Activated T-cell treated with anti-CD3 and anti-CD28 coated beads, Interleukin-2, amount 50 U/mL, for 48 hours (primary cell): ENCODE results near the gene TCOF1.

Experiments
- DNase-seq, 2 experiments: peaks; one replicate each; pipeline ENCODE4 v3.0.0-alpha.2; 2020

TCOF1 gene

GRCh38 chr5:150431048-150431447 is 73.6 kb downstream of the TCOF1 start:
- no peak for DNase-seq

DNA sequence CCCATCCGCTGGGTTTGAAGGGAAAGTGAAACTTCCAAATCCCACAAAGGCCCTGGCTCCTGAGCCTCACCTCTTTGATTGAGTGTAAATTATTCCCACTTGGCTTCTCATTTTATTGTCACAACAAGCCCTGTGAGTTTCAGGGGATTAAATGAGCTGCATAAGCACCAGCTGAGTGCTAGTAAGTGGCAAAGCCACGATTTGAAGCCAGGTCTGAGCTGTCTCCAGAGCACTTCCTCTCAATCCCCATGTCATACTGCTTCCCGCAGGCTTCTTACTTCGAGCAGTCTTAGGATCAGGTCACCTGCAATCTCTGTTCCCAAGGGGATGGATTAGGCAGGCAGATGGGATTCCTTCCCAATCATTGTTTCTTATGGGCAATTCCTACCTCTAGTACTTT is 74.1 kb downstream of the TCOF1 start:
- no peak for DNase-seq

GRCh38 chr5:150434464-150434863 is 77.0 kb downstream of the TCOF1 start:
- DNase-seq = no peak

DNA sequence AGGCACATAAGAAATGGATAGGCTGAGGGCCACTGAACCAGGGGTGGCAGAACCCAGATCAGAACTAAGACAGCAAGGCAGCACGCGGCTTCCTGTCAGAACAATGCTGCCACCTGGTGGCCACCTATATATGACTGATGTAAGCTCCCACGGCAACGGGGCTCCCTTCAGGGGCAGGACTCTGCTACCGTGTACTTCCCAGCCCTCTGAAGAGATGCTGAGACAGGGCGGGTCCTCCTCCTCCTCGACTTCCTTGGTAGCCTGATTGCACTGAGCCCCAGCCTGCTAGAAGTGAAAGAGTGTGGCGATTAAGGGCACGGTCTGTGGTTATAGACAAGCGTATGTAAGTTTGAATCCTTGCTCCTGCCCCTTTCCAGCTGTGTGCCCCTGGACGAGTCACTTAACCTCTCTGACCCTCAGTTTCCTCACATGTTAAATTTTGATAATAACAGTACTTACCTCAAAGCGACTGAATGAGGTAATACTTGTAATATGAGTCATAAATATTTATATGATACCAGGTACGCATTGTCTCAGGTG is 78.7 kb downstream of the TCOF1 start:
- DNase-seq = peak; percentile 90 to 92

GRCh38 chr5:150438873-150439546 is 81.5 kb downstream of the TCOF1 start:
- DNase-seq = no peak

DNA sequence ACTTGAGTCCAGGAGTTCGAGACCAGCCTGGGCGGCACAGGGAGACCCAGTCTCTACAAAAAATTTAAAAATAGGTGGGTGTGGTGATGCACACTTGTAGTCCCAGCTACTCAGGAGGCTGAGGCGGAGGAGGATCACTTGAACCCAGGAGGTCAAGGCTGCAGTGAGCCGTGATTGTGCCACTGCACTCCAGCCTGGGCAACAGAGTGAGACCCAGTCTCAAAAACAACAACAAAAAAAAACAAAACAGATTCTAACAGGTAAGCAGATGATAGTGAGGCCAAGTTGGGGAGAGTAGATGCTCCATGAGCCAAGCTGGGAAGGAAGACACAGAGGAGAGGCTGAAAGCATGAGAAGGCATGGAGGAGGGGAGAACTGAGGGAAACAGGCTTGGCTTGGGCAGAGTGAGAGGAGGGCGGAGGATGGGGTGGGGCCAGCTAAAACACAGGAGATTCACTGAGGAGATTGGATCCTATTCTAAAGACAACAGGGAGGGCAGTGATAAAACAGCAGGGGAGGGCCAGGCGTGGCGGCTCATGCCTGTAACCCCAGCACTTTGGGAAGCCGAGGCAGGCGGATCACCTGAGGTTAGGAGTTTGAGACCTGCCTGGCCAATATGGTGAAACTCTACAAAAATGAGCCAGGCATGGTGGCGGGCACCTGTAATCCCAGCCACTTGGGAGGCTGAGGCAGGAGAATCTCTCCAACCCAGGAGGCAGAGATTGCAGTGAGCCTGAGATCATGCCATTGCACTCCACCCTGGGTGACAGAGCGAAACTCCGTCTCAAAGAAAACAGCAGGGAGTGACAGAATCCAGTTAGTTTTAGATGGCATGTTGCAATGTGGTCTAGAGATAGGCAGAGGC is 83.7 kb downstream of the TCOF1 start:
- DNase-seq = no peak

DNA sequence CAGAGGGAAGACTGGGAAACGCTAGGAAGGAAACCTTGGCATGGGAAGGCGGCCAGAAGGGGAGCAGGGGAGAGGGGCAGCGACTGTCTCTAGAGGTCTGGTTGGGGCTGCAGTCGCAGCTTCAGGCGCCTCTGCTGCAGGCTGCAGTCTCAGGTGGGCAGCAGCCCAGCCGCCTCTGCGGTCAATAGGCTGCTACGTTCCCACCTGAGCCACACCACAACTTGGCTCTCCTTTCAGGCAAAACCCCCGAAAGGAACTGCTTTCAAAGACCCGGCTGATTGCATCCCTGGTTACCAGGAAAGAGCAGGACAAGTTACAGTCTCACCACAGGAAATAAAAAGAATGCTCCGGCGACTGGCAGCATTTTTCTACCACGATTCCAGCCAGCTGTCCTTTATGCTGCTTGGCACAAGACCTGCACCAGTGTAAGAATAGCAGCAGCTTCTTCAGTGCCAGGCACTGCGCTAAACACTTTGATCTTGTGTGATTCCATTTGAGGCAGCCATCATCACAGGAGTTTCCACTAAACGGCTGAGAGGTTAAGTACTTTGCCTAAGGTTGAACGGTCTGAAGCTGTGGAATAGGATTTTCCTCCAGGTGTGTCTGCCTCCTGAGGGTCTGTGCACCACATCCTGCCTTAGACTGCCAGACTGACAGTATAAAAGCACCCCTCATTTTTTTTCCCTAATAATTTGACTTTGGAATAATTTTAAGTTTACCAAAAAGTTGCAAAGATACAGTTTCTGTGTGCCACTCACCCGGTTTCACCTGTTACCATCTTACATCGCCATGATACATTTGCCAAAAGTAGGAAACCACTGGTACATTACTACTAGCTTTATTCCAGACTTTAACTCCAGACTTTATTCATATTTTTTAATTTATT is 84.6 kb downstream of the TCOF1 start:
- no peak for DNase-seq

GRCh38 chr5:150442699-150443080 is 85.2 kb downstream of the TCOF1 start:
- DNase-seq = peak; percentile 26 to 34

DNA sequence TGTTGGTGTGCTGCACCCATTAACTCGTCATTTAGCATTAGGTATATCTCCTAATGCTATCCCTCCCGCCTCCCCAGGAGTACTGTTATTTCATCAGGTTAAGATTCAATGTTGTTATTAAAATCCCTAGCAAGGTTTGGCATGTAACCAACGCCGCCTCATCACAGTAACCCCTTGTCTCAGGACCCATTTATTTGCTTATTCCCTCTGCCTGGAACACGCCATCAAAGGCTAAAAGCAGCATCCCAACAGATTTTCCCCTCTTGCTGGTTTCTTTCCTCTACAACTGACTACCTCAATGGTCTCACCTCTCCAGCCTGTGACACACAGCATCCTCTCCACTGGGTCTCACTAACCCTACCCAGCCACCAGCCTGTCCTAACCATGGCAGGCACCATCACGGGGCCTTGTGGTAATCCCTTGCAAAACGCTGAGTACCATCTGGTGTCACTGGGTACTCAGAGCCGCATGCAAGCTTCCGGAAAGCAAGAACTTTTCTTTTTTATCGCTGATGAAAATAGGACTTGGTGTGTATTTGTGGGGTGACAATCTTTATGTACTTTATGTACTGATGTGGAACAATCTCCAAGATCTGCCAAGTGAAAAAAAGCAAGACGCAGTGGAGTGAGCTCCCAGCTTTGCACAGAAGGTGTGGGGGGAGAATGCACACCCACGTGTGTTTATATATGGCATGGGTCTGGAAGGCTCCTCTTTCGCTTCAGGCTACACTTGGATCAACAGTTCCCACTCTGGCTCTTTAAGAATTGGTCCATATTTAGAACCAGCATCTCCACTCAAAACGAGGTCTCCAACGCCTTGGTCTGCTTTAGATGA is 86.0 kb downstream of the TCOF1 start:
- DNase-seq = peak; percentile 49 to 54

- no peak for DNase-seq
Observed at GRCh38 chr5:150444770-150445169, 87.3 kb downstream of the TCOF1 start.

DNA sequence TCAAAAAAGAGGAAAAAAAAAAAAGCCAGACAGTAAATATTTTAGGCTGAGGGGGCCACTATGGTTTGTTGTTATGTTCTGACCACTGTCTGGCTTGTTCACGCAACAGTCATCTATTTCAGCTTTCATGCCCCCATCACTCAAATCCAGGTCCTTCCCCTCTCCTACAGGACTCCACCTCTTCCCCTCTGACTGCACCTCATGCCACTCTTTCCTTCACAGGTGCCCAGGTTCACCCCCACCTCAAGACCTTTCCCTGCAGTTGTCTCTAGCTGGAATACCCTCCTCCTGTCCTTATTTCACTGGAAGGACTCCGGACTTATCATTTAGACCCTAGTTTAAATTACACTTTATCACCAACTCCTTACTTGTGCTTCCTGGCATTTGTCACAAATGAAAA is 88.6 kb downstream of the TCOF1 start:
- no peak for DNase-seq

DNA sequence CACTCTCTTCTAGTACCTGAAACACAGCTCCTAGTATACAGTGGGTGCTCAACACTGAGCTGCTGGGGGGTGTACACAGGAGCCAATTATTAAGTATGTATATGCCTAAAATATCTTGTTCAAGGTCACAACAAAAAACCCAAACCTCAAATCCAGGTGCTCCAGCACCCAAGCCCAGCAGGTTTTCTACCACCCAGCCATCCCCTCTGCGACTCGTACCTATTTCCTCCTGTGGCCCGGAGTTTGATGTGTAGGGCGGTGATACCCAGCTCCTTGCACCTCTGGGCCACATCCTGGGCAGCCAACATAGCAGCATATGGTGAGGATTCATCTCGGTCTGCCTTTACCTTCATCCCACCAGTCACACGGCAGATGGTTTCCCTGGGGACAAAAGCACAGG is 89.1 kb downstream of the TCOF1 start:
- DNase-seq = no peak

DNA sequence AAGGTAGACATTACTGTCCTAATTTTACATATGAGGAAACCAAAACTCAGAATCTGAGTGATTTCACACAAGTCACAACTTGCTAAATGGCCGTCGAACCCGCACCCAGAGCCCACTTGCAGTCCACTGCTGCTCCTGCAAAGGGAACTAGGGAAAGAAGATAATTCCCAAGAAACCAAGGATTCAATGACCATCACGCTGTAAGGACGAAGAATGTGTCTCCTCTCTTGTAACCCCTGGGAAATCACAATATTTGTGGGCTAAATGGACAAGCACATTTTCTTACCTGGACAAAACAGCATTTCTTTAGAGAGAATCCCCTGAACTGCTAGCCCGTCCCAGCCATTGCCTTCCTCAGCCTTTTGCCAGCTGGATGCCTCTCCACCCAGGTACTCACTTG is 89.7 kb downstream of the TCOF1 start:
- no peak for DNase-seq

- no peak for DNase-seq
Observed at GRCh38 chr5:150448334-150448733, 90.8 kb downstream of the TCOF1 start.

- peak in 1 of 2 experiments; percentile 33 for DNase-seq
Observed at GRCh38 chr5:150448952-150449516, 91.5 kb downstream of the TCOF1 start.
